Measurements from ENCODE around the gene SPTSSB.

DNA sequence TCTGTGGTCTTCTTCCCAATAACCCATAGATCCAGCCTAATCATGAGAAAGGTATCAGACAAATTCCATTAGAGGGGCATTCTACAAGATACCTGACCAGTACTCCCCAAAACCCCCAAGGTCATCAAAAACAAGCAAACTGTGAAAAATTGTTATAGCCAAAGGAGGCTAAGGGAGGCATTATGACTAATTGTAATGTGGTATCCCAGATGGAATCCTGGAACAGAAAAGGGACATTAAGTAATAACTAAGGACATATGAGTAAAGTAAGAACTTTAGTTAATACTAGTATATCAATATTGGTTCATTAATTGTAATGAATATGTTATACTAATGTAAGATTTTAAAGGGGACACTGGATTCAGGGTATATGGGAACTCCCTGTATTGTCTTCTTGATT is 20.4 kb downstream of the SPTSSB start:
- TF ChIP-seq, protein P1, sequence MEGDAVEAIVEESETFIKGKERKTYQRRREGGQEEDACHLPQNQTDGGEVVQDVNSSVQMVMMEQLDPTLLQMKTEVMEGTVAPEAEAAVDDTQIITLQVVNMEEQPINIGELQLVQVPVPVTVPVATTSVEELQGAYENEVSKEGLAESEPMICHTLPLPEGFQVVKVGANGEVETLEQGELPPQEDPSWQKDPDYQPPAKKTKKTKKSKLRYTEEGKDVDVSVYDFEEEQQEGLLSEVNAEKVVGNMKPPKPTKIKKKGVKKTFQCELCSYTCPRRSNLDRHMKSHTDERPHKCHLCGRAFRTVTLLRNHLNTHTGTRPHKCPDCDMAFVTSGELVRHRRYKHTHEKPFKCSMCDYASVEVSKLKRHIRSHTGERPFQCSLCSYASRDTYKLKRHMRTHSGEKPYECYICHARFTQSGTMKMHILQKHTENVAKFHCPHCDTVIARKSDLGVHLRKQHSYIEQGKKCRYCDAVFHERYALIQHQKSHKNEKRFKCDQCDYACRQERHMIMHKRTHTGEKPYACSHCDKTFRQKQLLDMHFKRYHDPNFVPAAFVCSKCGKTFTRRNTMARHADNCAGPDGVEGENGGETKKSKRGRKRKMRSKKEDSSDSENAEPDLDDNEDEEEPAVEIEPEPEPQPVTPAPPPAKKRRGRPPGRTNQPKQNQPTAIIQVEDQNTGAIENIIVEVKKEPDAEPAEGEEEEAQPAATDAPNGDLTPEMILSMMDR (IDR thresholded peaks at IDR 0.05): no peak
- no peak for TF ChIP-seq POLR2A (IDR thresholded peaks at IDR 0.05)
